Natural killer cell (primary cell): ENCODE measurements around the gene YARS1. TPM values are rescaled to one million over a fixed set of nuclear protein-coding genes. Genes with fewer than 3 reads are reported as not detected.

Source experiments
- ATAC-seq, 3 donors: fragments of 150-1000 bp in 2 of 3; fragments of 200-7000 bp in 1 of 3; cut with Tn5 transposase; 1 replicate in 1 of 3; 2 replicates in 2 of 3; pipeline ENCODE4 v1.10.0; 2021; ENCODE audit warnings: mild to moderate bottlenecking in 2 of 3, moderate library complexity in 2 of 3
- DNase-seq, 2 donors: peaks; one replicate each; pipeline versions ENCODE4 v3.0.0 to v3.0.0-alpha.2; 2013 to 2021; ENCODE audit warnings: mixed read lengths in 1 of 2
- H3K27ac ChIP-seq: one replicate; pipeline ENCODE4 v1.5.1; 2013; ENCODE audit warnings: mild to moderate bottlenecking, low read length
- H3K27me3 ChIP-seq: one replicate; pipeline ENCODE4 v1.6.1; 2013; ENCODE audit warnings: low read length; ENCODE audit not compliant: control insufficient read depth, insufficient read depth
- H3K36me3 ChIP-seq: one replicate; pipeline ENCODE4 v1.6.1; 2013; ENCODE audit warnings: low read length; ENCODE audit not compliant: control insufficient read depth, insufficient read depth
- H3K4me1 ChIP-seq: one replicate; pipeline ENCODE4 v1.6.1; 2013; ENCODE audit warnings: low read length; ENCODE audit not compliant: control insufficient read depth, insufficient read depth
- H3K4me3 ChIP-seq: one replicate; pipeline ENCODE4 v1.5.1; 2013; ENCODE audit warnings: low read length
- H3K9me3 ChIP-seq: one replicate; pipeline ENCODE4 v1.6.1; 2013; ENCODE audit warnings: low read length; ENCODE audit not compliant: control insufficient read depth, insufficient read depth
- H3K27ac Mint-ChIP-seq, 2 donors: one replicate each; pipeline ENCODE4 v1.8.0; 2022; ENCODE audit warnings: mild to moderate bottlenecking in 2 of 2, mixed read lengths in 2 of 2, moderate library complexity in 1 of 2
- H3K27me3 Mint-ChIP-seq, 2 donors: one replicate each; pipeline ENCODE4 v1.8.0; 2022; ENCODE audit warnings: low read depth in 2 of 2, mixed read lengths in 2 of 2
- H3K36me3 Mint-ChIP-seq: one replicate; pipeline ENCODE4 v1.8.0; 2022; ENCODE audit warnings: mixed read lengths
- H3K4me1 Mint-ChIP-seq, 2 donors: one replicate each; pipeline ENCODE4 v1.8.0; 2022; ENCODE audit warnings: mixed read lengths in 2 of 2
- H3K4me3 Mint-ChIP-seq: one replicate; pipeline ENCODE4 v1.8.0; 2022; ENCODE audit warnings: mild to moderate bottlenecking, moderate library complexity, mixed read lengths
- H3K9me3 Mint-ChIP-seq, 2 donors: one replicate each; pipeline ENCODE4 v1.8.0; 2022; ENCODE audit warnings: mixed read lengths in 2 of 2
- CTCF ChIP-seq: fragments of 200-600 bp; IDR thresholded peaks from one replicate; pipeline ENCODE4 v1.8.0; 2022; ENCODE audit warnings: antibody characterized with exemption
- WGBS: methylation state at CpG from one replicate; pipeline ENCODE4 v1.1.7; 2013; ENCODE audit warnings: missing lambda C conversion rate; ENCODE audit not compliant: insufficient coverage; 5-methylcytosine and 5-hydroxymethylcytosine counted together
- intact Hi-C: fragments of 100-400 bp; cut with micrococcal nuclease; formaldehyde crosslinking; loops from one replicate; pipeline ENCODE4 v1.14.2; 2022
- total RNA-seq, 4 donors: library from RNA; stranded (reverse); fragments of 120-200 nt in 1 of 4; gene quantifications; one replicate each; pipeline versions ENCODE4 v1.2.3 to v1.2.4, GENCODE V29; 2013 to 2022

The YARS1 gene
- total RNA-seq, 3 donors from 2014 or later (not counting 1 experiment from before 2014, with no cell fraction given) = 163 to 223 (median 197) TPM

DNA sequence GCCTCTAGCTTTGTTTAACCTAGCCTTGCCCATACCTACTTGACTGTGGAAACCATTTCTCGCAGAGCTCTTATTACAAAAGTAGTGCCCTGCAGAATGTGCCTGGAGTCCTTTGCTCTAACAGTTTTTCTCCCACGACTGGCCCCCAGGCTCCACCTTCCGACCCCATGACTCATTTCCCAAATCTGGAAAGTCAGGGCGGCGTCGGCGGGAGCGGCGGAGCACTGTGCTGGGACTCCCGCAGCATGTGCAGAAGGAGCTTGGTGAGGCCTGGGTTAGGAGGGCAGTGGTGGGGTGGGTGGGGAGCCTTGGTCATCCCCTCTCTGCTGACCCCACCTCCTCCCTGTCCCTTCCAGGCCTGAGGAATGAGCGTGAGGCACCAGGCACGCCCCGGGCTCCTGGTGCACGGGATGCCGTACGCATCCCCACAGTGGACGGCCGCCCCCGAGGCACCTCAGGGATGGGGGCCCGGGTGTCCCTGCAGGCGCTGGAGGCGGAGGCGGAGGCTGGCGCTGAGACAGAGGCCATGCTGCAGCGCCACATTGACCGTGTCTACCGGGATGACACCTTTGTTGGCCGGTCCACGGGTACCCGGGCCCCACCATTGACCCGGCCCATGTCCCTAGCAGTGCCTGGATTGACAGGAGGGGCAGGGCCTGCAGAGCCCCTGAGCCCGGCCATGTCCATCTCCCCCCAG lies 47.5 kb downstream of the YARS1 start:
- DNase-seq (no peak), ATAC-seq (no peak)
- Histone ChIP-seq H3K27me3 (no peaks in the 10 kb centered on the region), H3K27ac (no peak overlapping the region), H3K4me3 (no peak overlapping the region), H3K4me1 (peaks cover 10% of the 10 kb centered on the region), H3K36me3 (peaks cover 12% of the 10 kb centered on the region), H3K9me3 (no peaks in the 10 kb centered on the region)
- 95% methylated on average over 31 of the region's 32 CpGs for WGBS
- TF ChIP-seq CTCF = no peak
- Mint-ChIP-seq H3K4me3 (no peak overlapping the region), H3K4me1 (peaks cover 16 to 19% of the 10 kb centered on the region in 2 donors), H3K27ac (no peak overlapping the region), H3K27me3 (no peaks in the 10 kb centered on the region), H3K9me3 (no peaks in the 10 kb centered on the region), H3K36me3 (no peaks in the 10 kb centered on the region)
- intact Hi-C loops = no loop called here

GRCh38 chr1:32768110-32768850 lies 48.9 kb downstream of the YARS1 start:
- Mint-ChIP-seq H3K9me3 (no peaks in the 10 kb centered on the region), H3K4me1 (peaks cover 7% of the 10 kb centered on the region in 2 donors), H3K27me3 (no peaks in the 10 kb centered on the region), H3K27ac (no peak overlapping the region), H3K36me3 (no peaks in the 10 kb centered on the region), H3K4me3 (no peak overlapping the region)
- Histone ChIP-seq H3K36me3 (no peaks in the 10 kb centered on the region), H3K4me1 (peaks cover 7% of the 10 kb centered on the region), H3K9me3 (no peaks in the 10 kb centered on the region), H3K27me3 (no peaks in the 10 kb centered on the region), H3K27ac (no peak overlapping the region), H3K4me3 (no peak overlapping the region)
- WGBS = 80% methylated on average over 16 of the region's 16 CpGs
- TF ChIP-seq CTCF = no peak
- ATAC-seq (no peak), DNase-seq (no peak)
- intact Hi-C loops = no loop called here

- Mint-ChIP-seq H3K36me3 (no peaks in the 10 kb centered on the region), H3K27ac (no peak overlapping the region), H3K9me3 (no peaks in the 10 kb centered on the region), H3K27me3 (no peaks in the 10 kb centered on the region), H3K4me3 (no peak overlapping the region), H3K4me1 (peaks cover under 1% of the 10 kb centered on the region in 2 donors)
- intact Hi-C loops = no loop called here
- Histone ChIP-seq H3K27me3 (no peaks in the 10 kb centered on the region), H3K27ac (no peak overlapping the region), H3K36me3 (no peaks in the 10 kb centered on the region), H3K4me3 (no peak overlapping the region), H3K4me1 (peaks cover under 1% of the 10 kb centered on the region), H3K9me3 (no peaks in the 10 kb centered on the region)
- ATAC-seq = no peak
- WGBS = 65% methylated on average over 5 of the region's 5 CpGs
- no peak for DNase-seq
- TF ChIP-seq CTCF = no peak
These were observed 49.5 kb downstream of the YARS1 start for GRCh38 chr1:32767641-32768040.
